GM18868 (cell line): Measurements from ENCODE around the gene PCDH17.

Source experiments
- ATAC-seq: cut with Tn5 transposase; IDR thresholded peaks from one replicate; pipeline ENCODE4 v1.9.1; 2021; ENCODE audit warnings: mild to moderate bottlenecking, moderate library complexity; ENCODE audit not compliant: unreplicated experiment

Gene PCDH17

DNA sequence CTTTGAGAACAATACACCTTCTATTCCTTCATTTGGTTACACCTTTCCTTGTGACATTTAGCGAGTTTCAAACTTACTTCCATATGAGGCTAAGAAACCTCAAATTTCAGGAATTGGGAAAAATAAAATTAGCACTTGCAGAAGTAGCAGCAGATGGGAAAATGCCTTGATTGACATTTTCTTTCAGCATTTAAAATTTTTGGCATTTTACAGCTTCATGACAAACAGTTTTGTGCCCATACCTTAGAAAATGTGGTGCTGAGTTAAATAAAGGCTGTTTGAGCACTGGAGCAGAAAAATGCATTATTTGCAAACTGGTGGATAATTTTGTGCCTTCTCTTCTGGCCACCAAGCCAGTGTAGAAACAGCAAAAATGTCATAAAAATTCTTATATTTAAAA is 95.4 kb downstream of the PCDH17 start:
- ATAC-seq, result no peak

DNA sequence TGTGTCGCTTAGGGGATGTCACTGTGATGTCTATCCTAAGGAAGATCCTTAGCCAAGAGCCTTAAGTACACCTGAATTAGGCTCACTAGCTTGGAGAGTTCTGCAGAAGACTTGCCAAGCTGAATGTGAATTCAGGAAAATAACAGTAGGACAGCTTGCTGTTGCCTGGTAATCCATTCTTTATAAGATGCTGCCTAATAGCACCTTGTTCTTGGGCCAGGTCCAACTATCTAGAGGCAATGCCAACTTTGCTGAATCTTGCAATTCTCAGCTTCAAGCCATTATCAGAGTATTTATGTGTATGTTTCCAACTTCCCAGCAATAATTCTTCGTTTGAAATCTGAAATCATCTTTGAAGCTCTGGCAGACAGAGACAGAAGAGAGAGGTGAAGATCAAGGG is 102.8 kb downstream of the PCDH17 start:
- ATAC-seq, result no peak

DNA sequence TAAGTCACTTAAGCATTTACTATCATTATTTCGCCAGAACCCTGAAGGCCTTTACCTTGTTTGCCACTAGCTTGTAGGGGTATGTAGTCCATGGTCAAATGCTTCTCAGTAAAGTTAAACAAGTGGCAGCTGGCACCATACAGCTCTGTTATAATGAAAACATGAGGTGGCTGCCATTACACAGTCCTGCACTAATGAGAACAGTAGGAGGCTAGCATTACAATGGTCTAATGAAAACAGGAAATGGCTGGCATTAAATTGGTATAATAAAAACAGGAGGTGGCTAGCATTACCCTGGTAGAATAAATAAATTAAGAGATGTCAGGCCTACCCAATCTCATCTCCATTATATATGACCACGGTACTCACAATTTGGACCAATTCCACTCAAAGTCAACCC is 107.5 kb downstream of the PCDH17 start:
- ATAC-seq, result no peak

DNA sequence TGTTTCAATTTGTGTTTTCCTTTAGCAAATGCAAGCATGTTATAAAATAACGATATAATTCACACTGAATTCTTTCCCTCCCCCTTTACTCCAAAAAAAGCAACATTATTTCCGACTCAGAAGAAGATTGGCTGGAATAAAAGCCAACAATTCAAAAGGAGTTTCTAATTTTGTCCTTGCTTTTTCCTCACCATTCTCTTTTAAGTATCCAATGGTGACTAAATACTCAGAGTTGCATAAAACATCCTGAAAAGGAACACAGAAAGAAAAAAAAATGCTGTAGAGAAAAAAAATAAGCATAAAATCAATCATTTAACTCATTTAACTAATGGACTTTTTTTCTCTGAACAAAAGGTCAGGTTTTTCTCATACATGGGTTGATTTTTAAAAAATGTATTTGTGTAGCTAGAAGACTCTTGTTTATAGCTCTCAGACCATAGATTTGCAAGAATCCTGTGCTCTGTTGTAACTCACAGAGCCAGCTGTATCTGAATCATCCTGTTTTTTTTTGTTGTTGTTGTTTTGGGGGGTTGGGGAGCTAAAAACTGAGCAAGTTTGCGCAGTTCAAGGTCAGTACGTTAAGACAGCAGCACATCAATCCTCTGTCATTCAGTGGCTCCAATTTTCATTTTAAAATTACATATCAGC is 108.1 kb downstream of the PCDH17 start:
- no peak for ATAC-seq

DNA sequence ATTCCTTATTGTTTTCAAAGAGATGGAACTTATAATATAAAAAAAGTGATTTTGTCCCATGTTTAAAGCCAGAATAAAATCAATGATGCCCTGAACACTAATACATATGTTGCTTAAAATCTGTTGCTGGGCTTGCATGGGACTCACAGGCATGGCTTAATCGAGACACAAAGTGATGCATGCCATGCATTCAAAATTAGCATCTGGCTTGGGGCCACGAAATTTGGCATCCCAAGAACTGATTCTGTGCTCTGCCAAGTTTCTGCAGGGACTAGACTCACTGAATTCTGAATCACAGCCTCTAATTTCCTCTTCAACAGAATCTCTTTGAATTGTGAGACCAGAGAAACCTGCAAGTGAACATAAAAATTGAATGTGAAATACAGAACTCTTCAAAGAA is 109.2 kb downstream of the PCDH17 start:
- ATAC-seq, result no peak

DNA sequence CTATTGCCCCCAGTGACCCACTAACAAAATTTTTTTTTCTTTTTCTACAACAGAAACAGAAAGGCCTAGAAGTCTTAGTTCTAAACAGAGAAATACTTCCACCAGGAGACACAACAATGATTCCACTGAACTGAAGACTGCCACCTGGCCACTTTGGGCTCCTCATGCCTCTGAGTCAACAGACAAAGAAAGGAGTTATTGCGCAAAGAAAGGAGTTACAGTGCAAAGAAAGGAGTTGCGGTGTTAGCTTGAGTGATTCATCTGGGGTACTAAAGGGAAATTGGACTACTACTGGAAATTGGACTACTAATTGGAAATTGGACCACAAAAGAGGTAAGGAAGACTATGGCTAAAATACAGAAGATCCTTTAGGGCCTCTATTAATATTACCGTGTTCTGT is 116.6 kb downstream of the PCDH17 start:
- no peak for ATAC-seq

DNA sequence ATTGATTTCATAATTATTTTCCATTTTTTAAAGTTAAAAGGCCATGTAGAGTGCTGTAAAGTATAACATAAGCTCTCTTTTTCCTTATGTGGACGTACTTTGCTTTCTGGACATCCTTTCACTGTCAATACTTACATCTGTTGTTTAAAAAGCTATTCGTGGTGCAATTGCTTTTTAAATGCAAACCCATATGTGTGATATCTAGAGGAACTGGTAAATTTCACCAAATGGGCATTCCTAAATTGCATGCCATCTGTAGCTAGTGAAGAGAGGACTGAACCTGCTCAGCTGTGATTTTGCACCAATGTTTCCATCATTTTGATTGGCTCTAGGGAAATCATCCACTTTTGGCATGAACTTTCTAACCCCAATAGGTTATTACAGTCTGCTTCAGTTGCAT is 129.4 kb downstream of the PCDH17 start:
- ATAC-seq, result no peak

DNA sequence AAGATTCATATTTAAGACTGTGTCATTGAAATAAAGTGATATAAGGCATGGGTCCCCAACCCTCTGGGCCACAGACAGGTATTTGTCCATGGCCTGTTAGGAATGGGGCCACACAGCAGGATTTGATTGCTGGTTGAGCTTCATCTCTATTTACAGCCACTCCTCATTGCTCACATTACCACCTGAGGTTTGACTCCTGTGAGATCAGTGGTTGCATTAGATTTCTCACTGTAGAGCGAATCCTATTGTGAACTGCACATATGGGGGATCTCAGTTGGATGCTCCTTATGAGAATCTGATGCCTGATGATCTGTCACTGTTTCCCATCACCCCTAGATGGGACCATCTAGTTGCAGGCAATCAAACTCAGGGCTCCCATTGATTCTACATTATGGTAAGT is 132.1 kb downstream of the PCDH17 start:
- ATAC-seq, result no peak
